Measurements from ENCODE around the gene PEX14. TPM values are rescaled to one million over a fixed set of nuclear protein-coding genes. Genes with fewer than 3 reads are reported as not detected.

Gene PEX14
- polyA plus RNA-seq, 1 donor (not counting 4 experiments of a cell fraction or from before 2014, with no cell fraction given): 8.4 TPM

- Histone ChIP-seq H3K27ac (ENCODE audit: control insufficient read depth, insufficient read depth, low read length) (peak overlapping the region; percentile 77), H3K9ac (ENCODE audit: control insufficient read depth, extremely low read depth, insufficient read depth, low read length) (peak overlapping the region; percentile 65), H3K9me1 (ENCODE audit: control insufficient read depth, extremely low read depth, insufficient read depth, low read length) (no peaks in the 10 kb centered on the region), H3K9me3 (ENCODE audit: control insufficient read depth, low read depth, low read length) (no peaks in the 10 kb centered on the region), H3K4me3 (ENCODE audit: control insufficient read depth in 2 of 3, extremely low read depth in 1 of 3, insufficient read depth in 2 of 3, low read depth in 1 of 3, low read length in 3 of 3) (peak overlapping the region in 2 of 3 experiments; percentile 4 to 21), H3K79me2 (ENCODE audit: control insufficient read depth, insufficient read depth, low read length) (no peaks in the 10 kb centered on the region), H2AFZ (ENCODE audit: control insufficient read depth, low read length) (no peak overlapping the region), H4K20me1 (ENCODE audit: control insufficient read depth, extremely low read depth, insufficient read depth, low read length) (peaks cover 2% of the 10 kb centered on the region), H3K4me2 (ENCODE audit: control insufficient read depth, extremely low read depth, insufficient read depth, low read depth, low read length) (peak overlapping the region; percentile 68), H3K4me1 (ENCODE audit: control insufficient read depth, extremely low read depth, insufficient read depth, low read length) (peaks cover 37% of the 10 kb centered on the region), H3K36me3 (ENCODE audit: control insufficient read depth in 2 of 2, extremely low read depth in 1 of 2, insufficient read depth in 2 of 2, low read length in 2 of 2) (peaks cover 8 to 10% of the 10 kb centered on the region in 2 experiments), H3K27me3 (ENCODE audit: control insufficient read depth, extremely low read depth, insufficient read depth, low read length) (no peaks in the 10 kb centered on the region)
- FAIRE-seq (peak; percentile 32), DNase-seq (ENCODE audit: low read depth, low spot score) (no peak)
- no peak for TF ChIP-seq CTCF (optimal IDR thresholded peaks at IDR 0.05 in 1 of 3, IDR thresholded peaks at IDR 0.05 in 1 of 3, conservative IDR thresholded peaks at IDR 0.05 in 1 of 3; ENCODE audit: extremely low read depth in 1 of 3, insufficient read depth in 2 of 3, low read length in 3 of 3)
- TF ChIP-seq EZH2 (IDR thresholded peaks at IDR 0.05; ENCODE audit: low read length): no peak
- dilution Hi-C loops (cut with MboI; ENCODE audit: extremely low pct_ligation_motif_present, low sequenced_read_pairs): no loop called here
Observed at GRCh38 chr1:10457875-10458274, 16.9 kb upstream of the PEX14 start.

DNA sequence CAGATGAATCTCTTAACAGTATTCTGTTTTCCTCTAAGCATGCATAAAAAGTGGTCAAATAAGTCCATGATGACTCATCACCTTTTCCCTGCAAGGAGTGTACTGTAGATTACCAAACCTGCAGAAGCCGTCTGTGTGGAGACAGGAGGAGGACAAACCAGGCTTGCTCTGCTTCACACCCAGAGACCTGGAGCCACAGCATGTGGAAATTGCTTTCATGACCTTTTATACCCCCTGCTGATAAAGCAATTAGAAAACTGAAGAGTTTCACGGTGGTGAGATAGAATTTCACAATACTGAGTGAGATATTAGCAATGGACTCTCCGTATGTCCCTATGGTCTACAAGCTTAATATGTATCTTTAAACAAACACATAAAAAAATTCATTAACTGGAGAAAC, 15.6 kb upstream of the PEX14 start:
- Histone ChIP-seq H3K27me3 (ENCODE audit: control insufficient read depth, extremely low read depth, insufficient read depth, low read length) (no peaks in the 10 kb centered on the region), H3K27ac (ENCODE audit: control insufficient read depth, insufficient read depth, low read length) (peak overlapping the region; percentile 77), H4K20me1 (ENCODE audit: control insufficient read depth, extremely low read depth, insufficient read depth, low read length) (peaks cover 2% of the 10 kb centered on the region), H3K79me2 (ENCODE audit: control insufficient read depth, insufficient read depth, low read length) (no peaks in the 10 kb centered on the region), H3K9me3 (ENCODE audit: control insufficient read depth, low read depth, low read length) (no peaks in the 10 kb centered on the region), H3K9ac (ENCODE audit: control insufficient read depth, extremely low read depth, insufficient read depth, low read length) (no peak overlapping the region), H2AFZ (ENCODE audit: control insufficient read depth, low read length) (no peak overlapping the region), H3K4me2 (ENCODE audit: control insufficient read depth, extremely low read depth, insufficient read depth, low read depth, low read length) (no peak overlapping the region), H3K9me1 (ENCODE audit: control insufficient read depth, extremely low read depth, insufficient read depth, low read length) (no peaks in the 10 kb centered on the region), H3K4me3 (ENCODE audit: control insufficient read depth in 2 of 3, extremely low read depth in 1 of 3, insufficient read depth in 2 of 3, low read depth in 1 of 3, low read length in 3 of 3) (no peak overlapping the region), H3K36me3 (ENCODE audit: control insufficient read depth in 2 of 2, extremely low read depth in 1 of 2, insufficient read depth in 2 of 2, low read length in 2 of 2) (peaks cover 11 to 16% of the 10 kb centered on the region in 2 experiments), H3K4me1 (ENCODE audit: control insufficient read depth, extremely low read depth, insufficient read depth, low read length) (peaks cover 37% of the 10 kb centered on the region)
- TF ChIP-seq CTCF (optimal IDR thresholded peaks at IDR 0.05 in 1 of 3, IDR thresholded peaks at IDR 0.05 in 1 of 3, conservative IDR thresholded peaks at IDR 0.05 in 1 of 3; ENCODE audit: extremely low read depth in 1 of 3, insufficient read depth in 2 of 3, low read length in 3 of 3): no peak
- DNase-seq (ENCODE audit: low read depth, low spot score): peak; percentile 59
- FAIRE-seq: peak; percentile 95
- dilution Hi-C loops (cut with MboI; ENCODE audit: extremely low pct_ligation_motif_present, low sequenced_read_pairs): no loop called here

Measured in keratinocyte (primary cell).